ENCODE data around the gene TEX48. TPM values are rescaled to one million over a fixed set of nuclear protein-coding genes. Genes with fewer than 3 reads are reported as not detected.

The TEX48 gene
- total and polyA plus RNA-seq, 2 donors (not counting 1 experiment from before 2014, with no cell fraction given): not detected

- no peak for TF ChIP-seq EZH2 (IDR thresholded peaks at IDR 0.05; ENCODE audit: low read length, missing control alignments)
- TF ChIP-seq, protein P1, sequence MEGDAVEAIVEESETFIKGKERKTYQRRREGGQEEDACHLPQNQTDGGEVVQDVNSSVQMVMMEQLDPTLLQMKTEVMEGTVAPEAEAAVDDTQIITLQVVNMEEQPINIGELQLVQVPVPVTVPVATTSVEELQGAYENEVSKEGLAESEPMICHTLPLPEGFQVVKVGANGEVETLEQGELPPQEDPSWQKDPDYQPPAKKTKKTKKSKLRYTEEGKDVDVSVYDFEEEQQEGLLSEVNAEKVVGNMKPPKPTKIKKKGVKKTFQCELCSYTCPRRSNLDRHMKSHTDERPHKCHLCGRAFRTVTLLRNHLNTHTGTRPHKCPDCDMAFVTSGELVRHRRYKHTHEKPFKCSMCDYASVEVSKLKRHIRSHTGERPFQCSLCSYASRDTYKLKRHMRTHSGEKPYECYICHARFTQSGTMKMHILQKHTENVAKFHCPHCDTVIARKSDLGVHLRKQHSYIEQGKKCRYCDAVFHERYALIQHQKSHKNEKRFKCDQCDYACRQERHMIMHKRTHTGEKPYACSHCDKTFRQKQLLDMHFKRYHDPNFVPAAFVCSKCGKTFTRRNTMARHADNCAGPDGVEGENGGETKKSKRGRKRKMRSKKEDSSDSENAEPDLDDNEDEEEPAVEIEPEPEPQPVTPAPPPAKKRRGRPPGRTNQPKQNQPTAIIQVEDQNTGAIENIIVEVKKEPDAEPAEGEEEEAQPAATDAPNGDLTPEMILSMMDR (conservative IDR thresholded peaks at IDR 0.05 in 1 of 2, IDR thresholded peaks at IDR 0.05 in 1 of 2; ENCODE audit: low read depth in 1 of 2, low read length in 2 of 2): no peak
- Histone ChIP-seq H3K27me3 (ENCODE audit: control insufficient read depth, insufficient read depth, low read length) (no peaks in the 10 kb centered on the region), H3K36me3 (ENCODE audit: control insufficient read depth, insufficient read depth, low read length) (no peaks in the 10 kb centered on the region), H3K4me2 (ENCODE audit: extremely low read depth, insufficient read depth, low read length) (no peak overlapping the region), H3K4me1 (ENCODE audit: control insufficient read depth, extremely low read depth, insufficient read depth, low read length) (peaks cover 19% of the 10 kb centered on the region), H2AFZ (ENCODE audit: low read length) (no peak overlapping the region), H3K4me3 (replicated peaks in 1 of 4; ENCODE audit: control extremely low read depth in 1 of 4, insufficient read depth in 1 of 4, low read depth in 3 of 4, low read length in 4 of 4) (no peak overlapping the region), H3K79me2 (ENCODE audit: control insufficient read depth, insufficient read depth, low read length) (no peaks in the 10 kb centered on the region), H3K9me3 (ENCODE audit: control insufficient read depth, insufficient read depth, low read depth, low read length) (no peaks in the 10 kb centered on the region), H3K27ac (ENCODE audit: insufficient read depth, low read length) (peak overlapping the region; percentile 21), H4K20me1 (ENCODE audit: control insufficient read depth, extremely low read depth, insufficient read depth, low read length) (no peaks in the 10 kb centered on the region), H3K9ac (ENCODE audit: insufficient read depth, low read length) (no peak overlapping the region)
- DNase-seq (ENCODE audit: low read depth in 2 of 2): no peak
Measured at GRCh38 chr9:114722937-114723620, 41.1 kb upstream of the TEX48 start.

DNA sequence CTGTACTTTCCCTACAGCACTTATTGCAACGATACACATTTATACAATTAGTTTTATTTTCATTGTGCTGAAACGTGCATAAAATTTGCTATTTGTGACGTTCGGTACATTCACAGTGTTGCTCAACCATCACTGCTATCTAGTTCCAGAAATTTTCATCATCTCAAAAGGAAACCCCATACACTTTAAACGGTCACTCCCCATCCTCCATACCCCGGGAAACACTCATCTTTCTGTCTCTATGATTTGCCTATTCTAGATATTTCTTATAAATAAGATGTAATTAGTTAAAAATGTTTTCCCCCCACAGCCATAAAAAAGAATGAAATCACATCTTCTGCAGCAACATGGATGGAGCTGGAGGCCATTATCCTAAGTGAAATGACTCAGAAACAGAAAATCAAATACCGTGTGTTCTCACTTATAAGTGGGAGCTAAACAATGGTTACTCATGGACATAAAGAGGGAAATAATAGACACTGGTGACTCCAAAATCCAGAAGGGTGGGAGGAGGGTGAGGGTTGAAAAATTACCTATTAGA, 40.2 kb upstream of the TEX48 start:
- Histone ChIP-seq H2AFZ (ENCODE audit: low read length) (no peak overlapping the region), H4K20me1 (ENCODE audit: control insufficient read depth, extremely low read depth, insufficient read depth, low read length) (no peaks in the 10 kb centered on the region), H3K27me3 (ENCODE audit: control insufficient read depth, insufficient read depth, low read length) (no peaks in the 10 kb centered on the region), H3K27ac (ENCODE audit: insufficient read depth, low read length) (no peak overlapping the region), H3K9ac (ENCODE audit: insufficient read depth, low read length) (no peak overlapping the region), H3K4me2 (ENCODE audit: extremely low read depth, insufficient read depth, low read length) (no peak overlapping the region), H3K79me2 (ENCODE audit: control insufficient read depth, insufficient read depth, low read length) (no peaks in the 10 kb centered on the region), H3K9me3 (ENCODE audit: control insufficient read depth, insufficient read depth, low read depth, low read length) (no peaks in the 10 kb centered on the region), H3K4me1 (ENCODE audit: control insufficient read depth, extremely low read depth, insufficient read depth, low read length) (peaks cover 19% of the 10 kb centered on the region), H3K4me3 (replicated peaks in 1 of 4; ENCODE audit: control extremely low read depth in 1 of 4, insufficient read depth in 1 of 4, low read depth in 3 of 4, low read length in 4 of 4) (no peak overlapping the region), H3K36me3 (ENCODE audit: control insufficient read depth, insufficient read depth, low read length) (no peaks in the 10 kb centered on the region)
- DNase-seq (ENCODE audit: low read depth in 2 of 2): peak; percentile 23 to 75
- TF ChIP-seq, protein P1 (conservative IDR thresholded peaks at IDR 0.05 in 1 of 2, IDR thresholded peaks at IDR 0.05 in 1 of 2; ENCODE audit: low read depth in 1 of 2, low read length in 2 of 2): no peak
- no peak for TF ChIP-seq EZH2 (IDR thresholded peaks at IDR 0.05; ENCODE audit: low read length, missing control alignments)

- no peaks in the 10 kb centered on the region for H3K9me3 ChIP-seq (ENCODE audit: control insufficient read depth, insufficient read depth, low read depth, low read length)
- no peaks in the 10 kb centered on the region for H4K20me1 ChIP-seq (ENCODE audit: control insufficient read depth, extremely low read depth, insufficient read depth, low read length)
- no peaks in the 10 kb centered on the region for H3K36me3 ChIP-seq (ENCODE audit: control insufficient read depth, insufficient read depth, low read length)
- TF ChIP-seq, protein P1 (conservative IDR thresholded peaks at IDR 0.05 in 1 of 2, IDR thresholded peaks at IDR 0.05 in 1 of 2; ENCODE audit: low read depth in 1 of 2, low read length in 2 of 2): no peak
- TF ChIP-seq EZH2 (IDR thresholded peaks at IDR 0.05; ENCODE audit: low read length, missing control alignments): no peak
- no peak overlapping the region for H3K4me2 ChIP-seq (ENCODE audit: extremely low read depth, insufficient read depth, low read length)
- H3K4me3 ChIP-seq (replicated peaks in 1 of 4; ENCODE audit: control extremely low read depth in 1 of 4, insufficient read depth in 1 of 4, low read depth in 3 of 4, low read length in 4 of 4): no peak overlapping the region
- no peak overlapping the region for H3K27ac ChIP-seq (ENCODE audit: insufficient read depth, low read length)
- DNase-seq (ENCODE audit: low read depth in 2 of 2): no peak
- H2AFZ ChIP-seq (ENCODE audit: low read length): no peak overlapping the region
- no peaks in the 10 kb centered on the region for H3K27me3 ChIP-seq (ENCODE audit: control insufficient read depth, insufficient read depth, low read length)
- no peaks in the 10 kb centered on the region for H3K79me2 ChIP-seq (ENCODE audit: control insufficient read depth, insufficient read depth, low read length)
- no peak overlapping the region for H3K9ac ChIP-seq (ENCODE audit: insufficient read depth, low read length)
- H3K4me1 ChIP-seq (ENCODE audit: control insufficient read depth, extremely low read depth, insufficient read depth, low read length): peaks cover 19% of the 10 kb centered on the region
Measured at GRCh38 chr9:114721491-114722079, 39.6 kb upstream of the TEX48 start.

All from fibroblast of lung (primary cell).